AG09319 (cell line): Measurements from ENCODE around the gene PDGFA.

Source experiments
- DNase-seq: peaks from one replicate; pipeline ENCODE4 v3.0.0-alpha.2; 2010; ENCODE audit warnings: low read depth; ENCODE audit errors: extremely low read depth
- CTCF ChIP-seq: IDR thresholded peaks from 2 replicates; pipeline ENCODE4 v1.5.1; 2011; ENCODE audit warnings: low read depth, mild to moderate bottlenecking, inconsistent platforms, low read length, moderate library complexity

The PDGFA gene

GRCh38 chr7:471866-472639 is 47.6 kb downstream of the PDGFA start:
- TF ChIP-seq CTCF: no peak
- DNase-seq: peak; percentile 50

- no peak for TF ChIP-seq CTCF
- no peak for DNase-seq
Measured at GRCh38 chr7:471191-471865, 48.3 kb downstream of the PDGFA start.

GRCh38 chr7:469563-469961 is 50.1 kb downstream of the PDGFA start:
- no peak for TF ChIP-seq CTCF
- DNase-seq: no peak

GRCh38 chr7:468681-469562 is 50.7 kb downstream of the PDGFA start:
- no peak for TF ChIP-seq CTCF
- no peak for DNase-seq

GRCh38 chr7:467856-468545 is 51.6 kb downstream of the PDGFA start:
- no peak for TF ChIP-seq CTCF
- DNase-seq: no peak

GRCh38 chr7:467393-467828 is 52.2 kb downstream of the PDGFA start:
- TF ChIP-seq CTCF: no peak
- DNase-seq: no peak
